GM19043 (cell line): ENCODE measurements around the gene TTLL4.
"Not testable (repeated sequence)": the region's sequence is repeated elsewhere in the genome, so short reads cannot be mapped to it uniquely, and the experiment has no call there.

Source experiments
- ATAC-seq: cut with Tn5 transposase; IDR thresholded peaks from one replicate; pipeline ENCODE4 v1.9.1; 2021; ENCODE audit warnings: low read depth; ENCODE audit not compliant: unreplicated experiment

TTLL4 gene, protein sequence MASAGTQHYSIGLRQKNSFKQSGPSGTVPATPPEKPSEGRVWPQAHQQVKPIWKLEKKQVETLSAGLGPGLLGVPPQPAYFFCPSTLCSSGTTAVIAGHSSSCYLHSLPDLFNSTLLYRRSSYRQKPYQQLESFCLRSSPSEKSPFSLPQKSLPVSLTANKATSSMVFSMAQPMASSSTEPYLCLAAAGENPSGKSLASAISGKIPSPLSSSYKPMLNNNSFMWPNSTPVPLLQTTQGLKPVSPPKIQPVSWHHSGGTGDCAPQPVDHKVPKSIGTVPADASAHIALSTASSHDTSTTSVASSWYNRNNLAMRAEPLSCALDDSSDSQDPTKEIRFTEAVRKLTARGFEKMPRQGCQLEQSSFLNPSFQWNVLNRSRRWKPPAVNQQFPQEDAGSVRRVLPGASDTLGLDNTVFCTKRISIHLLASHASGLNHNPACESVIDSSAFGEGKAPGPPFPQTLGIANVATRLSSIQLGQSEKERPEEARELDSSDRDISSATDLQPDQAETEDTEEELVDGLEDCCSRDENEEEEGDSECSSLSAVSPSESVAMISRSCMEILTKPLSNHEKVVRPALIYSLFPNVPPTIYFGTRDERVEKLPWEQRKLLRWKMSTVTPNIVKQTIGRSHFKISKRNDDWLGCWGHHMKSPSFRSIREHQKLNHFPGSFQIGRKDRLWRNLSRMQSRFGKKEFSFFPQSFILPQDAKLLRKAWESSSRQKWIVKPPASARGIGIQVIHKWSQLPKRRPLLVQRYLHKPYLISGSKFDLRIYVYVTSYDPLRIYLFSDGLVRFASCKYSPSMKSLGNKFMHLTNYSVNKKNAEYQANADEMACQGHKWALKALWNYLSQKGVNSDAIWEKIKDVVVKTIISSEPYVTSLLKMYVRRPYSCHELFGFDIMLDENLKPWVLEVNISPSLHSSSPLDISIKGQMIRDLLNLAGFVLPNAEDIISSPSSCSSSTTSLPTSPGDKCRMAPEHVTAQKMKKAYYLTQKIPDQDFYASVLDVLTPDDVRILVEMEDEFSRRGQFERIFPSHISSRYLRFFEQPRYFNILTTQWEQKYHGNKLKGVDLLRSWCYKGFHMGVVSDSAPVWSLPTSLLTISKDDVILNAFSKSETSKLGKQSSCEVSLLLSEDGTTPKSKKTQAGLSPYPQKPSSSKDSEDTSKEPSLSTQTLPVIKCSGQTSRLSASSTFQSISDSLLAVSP

DNA sequence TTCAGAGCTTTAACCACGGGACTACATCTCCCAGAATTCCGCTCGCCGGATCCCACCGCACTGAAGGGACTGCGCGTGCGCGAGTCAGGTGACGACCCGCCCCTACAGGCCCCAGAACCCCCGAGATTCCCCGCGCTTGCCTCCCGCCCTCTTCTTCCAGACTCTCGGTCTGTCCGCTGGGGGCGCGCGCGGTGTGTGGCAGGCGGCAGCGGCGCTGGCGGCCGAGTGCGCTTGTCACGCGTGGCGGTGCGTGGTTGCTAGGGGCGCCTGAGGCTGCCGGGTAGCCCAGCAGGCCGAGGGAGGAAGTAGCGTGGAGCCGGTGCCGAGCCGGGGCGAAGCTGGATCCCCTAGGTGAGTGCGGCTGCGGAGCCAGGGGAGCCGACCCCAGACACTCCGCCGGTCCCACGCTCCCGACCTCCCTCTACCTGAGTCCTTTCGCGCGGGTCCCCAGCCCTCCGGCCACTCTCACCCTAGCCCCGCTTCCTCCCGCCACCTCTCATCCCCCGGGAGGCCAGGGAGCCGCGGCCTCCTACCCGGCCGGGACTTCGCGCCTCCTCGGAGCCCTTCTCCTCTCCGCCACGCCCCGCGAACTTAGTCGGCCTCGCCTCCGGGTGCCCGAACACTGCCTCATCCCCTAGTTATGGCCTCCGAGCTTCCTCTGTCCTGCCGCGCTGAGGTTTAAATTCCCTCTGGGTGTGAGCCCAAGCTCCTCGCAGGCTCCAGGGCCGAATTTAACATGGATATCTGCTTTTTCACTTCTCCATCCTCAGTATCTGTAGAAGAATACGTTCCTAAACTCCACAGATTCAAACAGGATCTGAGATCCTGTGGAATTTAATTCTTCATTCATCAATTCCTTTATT, at the start of gene TTLL4:
TSS of gene TTLL4 (plus strand) at position 149 of the 863 bp plus-strand sequence. CDS start 26,842 bp downstream, outside the sequence.
- peak; percentile 90 for ATAC-seq

DNA sequence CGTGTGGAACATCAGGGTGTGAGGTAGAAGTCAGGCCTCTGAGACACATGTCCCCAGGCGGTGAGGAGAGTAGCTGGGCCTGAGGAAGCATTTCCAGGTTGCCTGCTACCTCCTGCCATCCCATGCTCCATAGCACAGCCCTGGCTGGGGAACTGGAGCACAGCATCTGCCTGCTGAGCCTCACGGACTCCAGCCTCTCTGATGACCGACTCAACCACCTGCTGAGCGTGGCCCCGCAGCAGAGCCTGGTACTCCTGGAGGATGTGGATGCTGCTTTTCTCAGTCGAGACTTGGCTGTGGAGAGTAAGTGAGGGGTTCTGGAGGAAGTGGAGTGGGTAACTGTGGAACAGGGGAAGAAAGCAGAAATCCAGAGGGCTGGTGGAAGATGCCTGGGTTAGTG, 48.3 kb upstream of the TTLL4 start:
- no peak for ATAC-seq

DNA sequence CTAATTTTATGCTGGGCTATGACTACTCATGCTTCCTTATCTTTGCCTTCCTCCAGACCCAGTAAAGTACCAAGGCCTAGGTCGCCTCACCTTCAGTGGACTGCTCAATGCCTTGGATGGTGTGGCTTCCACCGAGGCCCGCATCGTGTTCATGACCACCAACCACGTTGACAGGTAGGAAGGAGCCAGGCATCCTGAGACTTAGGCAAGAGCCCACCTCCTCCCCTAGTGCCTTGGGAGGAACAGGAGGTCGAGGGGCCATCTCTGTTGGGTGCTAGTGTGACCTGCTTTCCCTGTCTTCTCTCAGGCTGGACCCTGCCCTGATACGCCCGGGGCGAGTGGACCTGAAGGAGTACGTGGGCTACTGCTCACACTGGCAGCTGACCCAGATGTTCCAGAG, 47.8 kb upstream of the TTLL4 start:
- ATAC-seq, result no peak

DNA sequence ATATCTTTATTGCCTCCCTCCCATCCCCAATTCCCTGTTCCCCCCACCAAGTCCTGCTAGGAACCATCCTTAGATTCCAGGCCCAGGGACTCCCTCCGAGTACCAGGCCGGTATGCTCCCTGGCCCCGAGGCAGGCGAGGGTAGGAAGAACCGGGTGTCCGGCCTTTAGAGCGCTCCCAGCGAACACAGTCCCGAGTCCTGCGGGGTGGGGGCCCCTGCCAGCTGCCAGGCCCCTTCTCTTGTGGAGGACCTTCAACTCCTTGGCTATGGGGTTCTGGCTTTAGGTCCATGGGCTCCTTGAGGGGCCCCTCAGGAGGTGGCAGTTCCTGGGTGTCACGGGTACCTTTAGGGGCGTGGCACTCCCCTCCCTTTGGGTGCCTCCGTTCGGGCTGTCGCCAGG, 46.7 kb upstream of the TTLL4 start:
- ATAC-seq, result no peak

DNA sequence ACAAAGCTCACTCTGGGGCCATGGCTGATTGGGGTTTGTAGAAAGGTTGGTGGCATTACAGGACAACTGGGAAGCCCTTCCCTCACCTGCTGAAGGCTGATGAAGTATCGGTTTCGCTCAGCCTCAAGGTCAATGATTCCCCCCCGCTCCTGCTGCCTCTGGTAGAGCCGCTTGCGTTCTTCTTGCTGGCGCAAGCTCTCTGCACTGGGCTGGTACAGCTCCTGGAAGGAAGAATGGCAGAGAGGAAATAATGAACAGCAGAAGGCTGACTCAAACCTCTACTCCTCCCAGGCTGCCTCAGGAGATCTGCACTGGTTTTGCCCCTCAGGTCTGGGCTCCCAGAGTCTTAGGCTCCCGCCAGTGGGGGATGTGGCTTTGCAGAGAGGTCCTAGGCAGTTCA, 46.0 kb upstream of the TTLL4 start:
- ATAC-seq, result no peak

DNA sequence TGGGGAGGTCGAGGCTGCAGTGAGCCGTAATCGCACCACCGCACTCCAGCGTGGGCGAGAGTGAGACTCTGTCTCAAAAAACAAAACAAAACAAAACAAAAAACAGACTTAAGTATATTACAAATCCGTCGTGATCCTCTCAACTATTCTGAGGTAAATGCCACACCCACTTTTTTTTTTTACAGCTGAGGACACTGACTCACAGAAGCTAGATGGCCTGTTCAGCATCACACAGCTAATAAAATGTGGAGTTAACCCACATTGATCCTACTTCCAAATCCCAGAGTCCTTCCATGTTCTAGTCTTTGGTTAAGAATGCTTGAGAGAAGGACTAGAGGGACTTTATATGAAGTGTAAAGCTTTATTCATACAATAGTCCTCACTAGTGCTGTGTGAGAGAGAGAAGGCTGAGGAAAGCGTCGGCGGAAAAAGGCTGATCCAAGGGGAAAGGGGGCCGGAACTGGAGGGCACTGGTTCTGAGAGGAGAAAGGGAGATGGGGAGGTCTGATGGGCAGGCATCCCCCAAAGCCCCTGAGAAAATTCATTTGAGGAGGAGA, 39.5 kb upstream of the TTLL4 start:
- ATAC-seq, result no peak

DNA sequence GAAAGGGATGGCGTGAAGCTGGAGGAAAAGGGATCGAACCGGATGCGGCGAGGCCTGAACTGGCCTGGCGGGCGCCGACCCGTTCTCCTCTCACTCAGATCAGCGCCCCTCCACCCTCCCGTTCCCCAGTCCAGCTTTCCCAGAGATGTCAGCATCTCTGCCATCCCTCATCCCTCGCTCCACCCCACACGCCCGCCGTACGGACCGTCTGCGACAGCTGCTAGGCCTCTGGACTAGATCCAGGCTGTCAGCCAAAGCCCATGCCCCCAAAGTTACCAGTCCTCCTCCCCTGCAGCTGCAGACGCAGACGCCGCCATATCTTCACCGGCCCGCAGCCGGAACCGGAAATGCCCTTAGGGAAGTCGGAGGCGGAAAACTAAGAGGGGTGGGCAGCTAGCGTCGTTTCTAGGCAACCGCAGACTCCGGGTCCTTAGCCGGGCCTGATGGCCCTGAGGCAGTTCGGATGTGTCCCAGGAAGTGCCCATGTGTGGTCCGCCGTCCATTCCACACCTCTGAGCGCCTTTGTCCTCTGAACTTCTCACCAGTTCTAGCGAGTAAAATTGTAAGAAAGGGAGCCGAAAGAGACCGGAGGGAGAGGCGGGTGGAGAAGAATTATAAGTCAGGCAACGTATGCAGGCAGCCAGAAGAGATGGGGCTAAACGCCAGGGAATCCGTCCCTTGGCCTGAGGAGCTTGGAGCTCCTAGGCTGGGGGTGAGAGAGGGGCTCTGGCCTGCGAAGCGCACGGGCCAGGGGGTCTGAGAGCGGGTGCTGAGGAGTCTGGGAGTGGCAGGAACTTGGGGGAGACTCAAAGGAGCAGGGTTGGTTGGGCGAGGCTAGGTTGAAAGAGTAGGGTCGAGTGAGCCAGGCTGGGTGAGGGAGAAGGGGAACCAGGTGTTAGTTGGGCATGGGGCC, 38.7 kb upstream of the TTLL4 start, which contains the start of the genes RNF25 and STK36:
TSS of gene RNF25 (minus strand) at position 349 of the 913 bp plus-strand sequence. CDS start at position 317, 32 bp downstream.
TSS of gene STK36 (plus strand) at position 433 of the 913 bp plus-strand sequence. CDS start 744 bp downstream, outside the sequence.
- ATAC-seq, result peak; percentile 97

DNA sequence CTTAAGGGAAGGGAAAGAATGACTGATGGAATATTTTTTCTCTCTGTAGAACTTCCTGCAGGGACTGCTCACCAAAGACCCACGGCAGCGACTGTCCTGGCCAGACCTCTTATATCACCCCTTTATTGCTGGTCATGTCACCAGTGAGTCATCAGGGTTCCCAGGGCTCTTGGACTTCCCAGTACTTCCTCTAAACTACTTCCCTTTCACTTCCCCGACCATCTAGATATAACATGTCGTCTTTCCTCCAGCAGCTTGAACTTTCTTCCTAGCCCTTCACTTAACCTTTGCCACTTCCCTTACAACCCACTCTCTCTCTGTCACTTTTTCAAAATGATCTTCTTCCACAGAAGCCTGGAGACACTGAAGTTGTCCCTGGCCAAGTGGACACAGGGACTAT, 31.5 kb upstream of the TTLL4 start:
- no peak for ATAC-seq

DNA sequence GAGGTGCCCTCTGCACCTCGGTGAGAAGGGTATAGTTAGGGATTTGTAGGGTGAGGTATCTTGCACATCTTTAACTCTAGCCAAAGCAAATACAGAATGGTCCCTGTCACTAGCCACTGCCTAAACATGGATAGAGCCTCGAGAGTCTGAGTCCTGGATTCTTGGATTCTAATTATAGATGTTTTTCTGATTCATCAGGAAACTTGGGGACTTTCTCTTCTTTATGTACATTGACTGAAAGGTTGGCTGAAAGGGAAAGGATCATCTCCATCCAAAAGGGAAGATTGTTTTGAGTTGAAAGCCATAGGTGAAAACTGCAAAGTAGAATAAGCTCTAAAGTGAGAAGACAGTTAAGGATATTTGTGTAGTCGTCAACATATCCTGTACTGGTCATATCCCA, 30.6 kb upstream of the TTLL4 start:
- no peak for ATAC-seq

DNA sequence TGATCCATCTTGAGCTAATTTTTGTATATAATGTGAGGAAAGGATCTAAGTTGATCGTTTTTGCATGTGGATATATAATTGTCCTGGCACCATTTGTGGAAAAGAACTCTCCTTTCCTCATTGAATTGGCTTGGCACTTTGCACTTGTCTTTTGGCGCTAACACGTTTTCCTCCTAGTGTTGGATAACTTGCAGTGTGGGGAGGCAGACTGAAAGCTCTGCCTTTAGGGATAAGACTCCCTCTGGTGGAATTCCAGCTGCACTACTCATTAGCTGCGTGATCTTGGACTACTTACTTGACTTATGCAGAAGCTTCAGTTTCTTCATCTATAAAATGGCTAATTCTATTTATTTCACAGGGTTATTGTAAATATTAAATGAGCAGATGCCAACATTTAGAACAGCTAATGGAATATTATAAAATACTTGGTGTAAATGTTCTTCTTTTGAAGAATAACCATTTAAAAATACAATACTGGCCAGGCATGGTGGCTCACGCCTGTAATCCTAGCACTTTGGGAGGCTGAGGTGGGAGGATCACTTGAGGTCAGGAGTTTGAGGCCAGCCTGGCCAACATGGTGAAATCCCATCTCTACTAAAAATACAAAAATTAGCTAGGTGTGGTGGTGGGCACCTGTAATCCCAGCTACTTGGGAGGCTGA, 23.1 kb upstream of the TTLL4 start:
- ATAC-seq, result not testable (repeated sequence)

DNA sequence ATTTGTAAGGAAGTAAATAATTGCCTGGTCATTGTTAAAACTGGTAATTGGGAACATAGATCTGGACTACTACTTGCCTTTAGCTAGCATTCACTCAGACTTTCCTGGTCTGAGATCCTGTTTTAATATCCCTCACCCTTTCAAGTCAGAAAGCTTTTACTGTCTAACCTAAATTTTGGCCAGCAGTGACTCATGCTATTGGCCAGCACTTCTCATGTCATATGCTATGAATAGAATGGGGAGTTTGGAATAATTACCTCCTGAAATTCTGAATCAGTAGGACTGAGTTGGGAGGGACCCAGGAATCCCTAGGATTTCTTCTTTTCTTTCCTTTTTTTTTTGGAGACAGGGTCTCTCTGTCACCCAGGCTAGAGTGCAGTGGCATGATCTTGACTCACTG, 19.4 kb upstream of the TTLL4 start:
- no peak for ATAC-seq

DNA sequence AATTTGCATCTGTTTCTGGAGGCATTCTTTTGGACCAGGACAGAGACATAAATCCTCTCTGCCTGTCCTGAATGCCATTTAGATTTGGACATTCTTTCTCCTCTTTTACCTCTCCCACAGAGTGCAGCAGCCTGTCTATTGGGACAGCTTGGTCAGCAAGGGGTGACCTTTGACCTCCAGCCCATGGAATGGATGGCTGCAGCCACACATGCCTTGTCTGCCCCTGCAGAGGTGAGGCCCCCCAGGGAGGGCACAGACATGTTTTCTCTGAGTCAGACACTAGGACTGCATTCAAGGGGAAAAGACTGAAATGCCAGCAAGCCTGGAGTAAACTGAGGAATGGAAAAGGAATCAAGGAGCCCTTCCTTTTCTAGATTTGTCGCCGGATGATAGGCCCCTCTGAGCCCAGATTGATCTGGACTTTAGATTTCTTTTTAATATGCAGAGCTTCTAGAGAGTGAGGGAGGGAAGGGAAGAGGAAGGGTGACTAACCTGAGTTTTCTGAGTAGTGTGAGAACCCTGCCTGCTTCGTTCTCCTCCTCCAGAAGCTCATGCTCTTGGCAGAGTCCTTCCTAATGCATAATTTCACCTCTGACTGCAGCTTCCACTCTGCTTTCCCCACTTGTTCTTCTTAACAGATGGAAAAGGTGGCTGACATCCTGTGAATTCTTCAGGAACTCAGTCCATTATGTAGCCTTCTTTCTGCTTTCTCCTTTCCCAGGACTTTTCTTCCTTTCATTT, 16.1 kb upstream of the TTLL4 start:
- no peak for ATAC-seq

DNA sequence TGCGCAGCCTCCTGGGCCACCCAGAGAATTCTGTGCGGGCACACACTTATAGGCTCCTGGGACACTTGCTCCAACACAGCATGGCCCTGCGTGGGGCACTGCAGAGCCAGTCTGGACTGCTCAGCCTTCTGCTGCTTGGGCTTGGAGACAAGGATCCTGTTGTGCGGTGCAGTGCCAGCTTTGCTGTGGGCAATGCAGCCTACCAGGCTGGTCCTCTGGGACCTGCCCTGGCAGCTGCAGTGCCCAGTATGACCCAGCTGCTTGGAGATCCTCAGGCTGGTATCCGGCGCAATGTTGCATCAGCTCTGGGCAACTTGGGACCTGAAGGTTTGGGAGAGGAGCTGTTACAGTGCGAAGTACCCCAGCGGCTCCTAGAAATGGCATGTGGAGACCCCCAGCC, 11.8 kb upstream of the TTLL4 start:
- no peak for ATAC-seq

DNA sequence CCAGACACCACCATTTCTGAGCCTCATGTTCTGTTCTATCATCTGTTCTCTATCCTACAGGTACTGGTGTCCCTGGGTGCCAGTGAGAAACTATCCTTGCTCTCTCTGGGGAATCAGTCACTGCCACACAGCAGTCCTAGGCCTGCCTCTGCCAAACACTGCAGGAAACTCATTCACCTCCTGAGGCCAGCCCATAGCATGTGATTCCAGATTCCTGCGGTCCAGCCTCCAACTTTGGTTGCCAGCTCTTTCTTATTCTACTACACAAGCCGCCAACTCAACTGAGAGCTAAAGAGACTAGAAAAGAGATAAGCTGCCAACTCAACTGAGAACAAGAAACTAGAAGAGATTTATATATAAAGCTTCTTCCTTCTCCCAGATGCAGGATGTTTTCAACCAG, 8.8 kb upstream of the TTLL4 start:
- ATAC-seq, result no peak

DNA sequence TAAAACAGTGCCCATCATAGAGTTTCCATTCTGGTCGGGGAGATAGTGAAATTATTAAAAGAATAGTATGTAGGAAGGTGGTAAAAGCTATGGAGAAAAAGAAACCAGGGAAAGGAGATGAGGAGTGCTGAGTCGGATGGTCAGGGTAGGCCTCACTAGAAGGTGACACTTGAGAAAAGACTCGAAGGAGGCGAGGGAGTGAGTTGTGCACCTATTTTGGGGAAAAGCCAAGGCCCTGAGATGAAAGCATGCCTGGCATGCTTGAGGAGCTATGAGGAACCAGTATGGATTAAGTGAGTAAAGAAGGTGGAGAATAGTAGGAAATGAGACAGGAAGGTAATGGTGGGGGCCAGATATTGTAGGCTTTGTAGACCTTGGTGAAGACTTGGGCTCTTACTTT, 7.3 kb upstream of the TTLL4 start:
- no peak for ATAC-seq

DNA sequence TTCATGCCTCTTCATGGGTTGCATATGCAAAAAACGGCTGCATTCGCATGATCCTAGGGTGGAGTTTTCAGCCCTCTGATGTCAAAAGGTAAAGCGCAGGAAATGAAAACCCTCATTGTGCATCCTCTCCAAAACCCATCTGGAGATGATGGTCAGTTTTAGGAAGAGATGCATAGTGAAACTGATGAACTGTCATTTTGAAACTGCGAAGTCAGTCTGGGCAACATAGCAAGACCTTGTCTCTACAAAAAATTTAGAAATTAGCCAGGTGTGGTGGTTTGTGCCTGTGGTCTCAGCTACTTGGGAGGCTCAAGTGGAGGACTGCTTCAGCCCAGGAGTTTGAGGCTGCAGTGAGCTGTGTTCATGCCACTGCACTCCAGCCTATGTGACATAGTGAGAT, 2.5 kb upstream of the TTLL4 start:
- ATAC-seq, result no peak

DNA sequence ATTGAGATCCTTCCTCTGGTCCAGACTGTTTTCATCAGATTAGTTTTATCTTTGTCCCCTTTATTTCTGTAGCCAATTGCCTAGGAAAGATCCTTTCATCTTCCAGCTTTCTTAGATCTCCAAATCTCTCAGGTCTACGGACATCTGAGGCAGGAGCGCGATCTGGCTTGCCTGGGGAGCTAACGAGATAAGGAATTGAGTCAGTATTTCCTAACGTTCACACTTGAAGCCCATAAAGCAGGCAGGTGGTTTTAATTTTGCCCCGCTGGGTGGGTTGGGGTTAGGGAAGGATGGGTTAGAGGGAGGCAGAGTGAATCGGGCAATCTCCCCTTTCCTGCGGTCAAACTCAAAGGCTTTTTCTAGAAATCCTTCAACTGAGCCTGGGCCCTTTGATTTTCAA, 727 bp upstream of the TTLL4 start:
- ATAC-seq, result no peak
